Stimulated activated CD8-positive, alpha-beta memory T cell treated with anti-CD3 and anti-CD28 coated beads, Interleukin-15, amount 100 ng/mL, for 1 hour (primary cell): ENCODE data around the gene RNU1-2.
"Not testable (repeated sequence)": the region's sequence is repeated elsewhere in the genome, so short reads cannot be mapped to it uniquely, and the experiment has no call there.

Experiments used
- DNase-seq: peaks from one replicate; pipeline ENCODE4 v3.0.0-alpha.2; 2020; ENCODE audit warnings: low read depth

RNU1-2 gene

DNA sequence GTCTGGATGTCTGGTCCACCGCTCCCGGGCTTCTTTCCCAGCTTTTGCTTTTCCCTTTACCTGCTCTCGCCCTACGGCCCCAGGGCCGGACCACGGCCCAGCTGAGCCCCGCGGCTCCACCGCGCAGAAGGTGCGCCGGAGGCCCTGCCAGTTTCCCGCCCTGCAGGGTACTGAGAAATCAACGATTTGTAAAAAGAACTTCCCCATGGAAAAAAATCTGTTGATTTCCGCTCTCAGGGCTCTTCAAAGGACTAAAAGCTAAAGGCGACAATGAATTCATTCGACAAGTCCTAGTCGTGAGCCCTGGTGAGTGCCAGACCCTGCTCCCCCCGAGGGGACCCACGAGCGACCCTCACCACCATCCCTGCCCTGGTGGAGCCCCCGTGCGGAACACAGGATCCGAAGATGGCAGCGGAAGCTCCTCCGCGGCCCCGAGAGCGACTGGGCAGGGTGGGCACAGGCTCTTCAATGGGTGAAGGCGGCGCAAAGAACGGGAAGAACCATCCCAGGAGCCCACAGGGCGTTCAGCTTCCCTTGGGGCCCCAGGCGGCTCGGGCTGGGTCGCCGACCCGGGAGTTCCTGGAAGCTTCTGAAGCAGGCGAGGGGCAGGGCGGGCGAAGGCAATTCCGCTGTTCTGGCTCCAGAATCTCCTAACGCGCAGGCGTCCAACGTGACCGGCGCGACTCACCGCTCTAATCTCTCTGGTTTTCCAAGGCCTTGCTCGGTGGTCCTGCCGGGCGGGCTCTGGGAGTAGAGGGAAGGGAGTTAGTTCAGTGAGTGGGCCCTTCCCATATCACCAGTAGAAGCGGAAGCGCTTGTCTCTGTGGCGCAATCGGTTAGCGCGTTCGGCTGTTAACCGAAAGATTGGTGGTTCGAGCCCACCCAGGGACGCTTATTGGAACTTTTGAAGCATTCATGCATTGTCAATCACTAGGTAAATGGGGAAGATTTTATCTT is 6.6 kb upstream of the RNU1-2 start:
- peak; percentile 22 for DNase-seq

DNA sequence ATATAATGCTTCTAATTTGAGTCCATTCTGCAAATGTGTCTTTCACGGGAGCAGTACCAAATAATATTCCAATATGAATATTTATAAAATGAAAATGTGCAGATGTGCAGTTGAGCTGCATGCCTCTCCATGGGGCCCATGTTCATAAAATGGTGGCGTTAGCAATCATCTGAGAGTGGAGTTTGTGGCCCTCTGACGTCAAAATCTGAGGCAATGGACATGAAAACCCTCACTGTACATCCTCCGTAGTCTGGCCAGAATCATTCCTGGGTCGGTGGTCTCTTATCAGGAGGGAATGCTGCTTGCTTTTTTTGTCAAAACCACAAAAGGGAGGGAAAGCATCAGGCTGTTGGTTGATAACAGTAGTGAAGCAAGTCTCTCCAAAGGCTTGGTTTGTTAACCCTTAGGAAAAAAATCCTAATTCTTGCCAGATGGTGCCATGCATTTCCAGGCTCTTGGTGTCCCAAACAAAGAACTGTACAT is 5.2 kb upstream of the RNU1-2 start:
- DNase-seq: not testable (repeated sequence)

GRCh38 chr1:16891057-16891456 is 4.7 kb upstream of the RNU1-2 start:
- DNase-seq: not testable (repeated sequence)

GRCh38 chr1:16892978-16893525 is 2.7 kb upstream of the RNU1-2 start:
- not testable (repeated sequence) for DNase-seq

GRCh38 chr1:16893796-16894195 is 2.0 kb upstream of the RNU1-2 start:
- DNase-seq: not testable (repeated sequence)

DNA sequence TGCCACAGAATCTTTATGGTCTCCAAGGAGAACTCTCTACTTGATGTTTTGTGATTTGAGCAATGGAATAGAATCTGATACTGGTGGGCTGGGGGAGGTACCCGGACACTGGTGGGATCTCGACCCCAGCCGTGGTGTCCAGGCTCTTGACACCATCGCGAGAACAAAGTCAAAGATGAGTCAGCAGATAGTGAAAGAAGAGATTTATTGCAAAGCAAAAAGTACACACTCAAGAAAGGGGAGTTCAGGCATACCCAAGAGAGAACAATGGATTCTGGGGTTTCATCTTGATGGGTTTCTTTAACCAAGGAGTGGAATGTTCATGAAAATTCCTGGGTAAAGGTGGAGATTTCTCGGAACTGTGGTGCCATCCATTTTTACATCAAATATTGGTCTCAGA is 1.4 kb upstream of the RNU1-2 start:
- not testable (repeated sequence) for DNase-seq

DNA sequence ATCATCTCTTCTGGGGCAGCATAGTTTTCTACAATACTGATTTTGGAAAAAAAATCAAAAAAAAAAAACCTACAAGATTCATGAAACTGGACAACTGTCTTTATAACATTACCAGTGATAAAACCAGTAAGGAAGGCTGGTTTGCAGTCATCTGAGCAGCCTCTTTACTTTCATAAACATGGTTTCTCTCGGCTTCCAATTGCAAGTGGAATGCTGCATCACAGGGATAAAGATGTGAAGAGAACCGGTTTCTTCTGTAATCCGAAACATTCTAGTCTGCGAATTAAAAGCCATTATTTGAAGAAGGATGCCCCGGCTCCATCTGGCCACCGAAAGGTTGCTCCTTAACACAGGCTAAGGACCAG is 565 bp upstream of the RNU1-2 start:
- DNase-seq: not testable (repeated sequence)

DNA sequence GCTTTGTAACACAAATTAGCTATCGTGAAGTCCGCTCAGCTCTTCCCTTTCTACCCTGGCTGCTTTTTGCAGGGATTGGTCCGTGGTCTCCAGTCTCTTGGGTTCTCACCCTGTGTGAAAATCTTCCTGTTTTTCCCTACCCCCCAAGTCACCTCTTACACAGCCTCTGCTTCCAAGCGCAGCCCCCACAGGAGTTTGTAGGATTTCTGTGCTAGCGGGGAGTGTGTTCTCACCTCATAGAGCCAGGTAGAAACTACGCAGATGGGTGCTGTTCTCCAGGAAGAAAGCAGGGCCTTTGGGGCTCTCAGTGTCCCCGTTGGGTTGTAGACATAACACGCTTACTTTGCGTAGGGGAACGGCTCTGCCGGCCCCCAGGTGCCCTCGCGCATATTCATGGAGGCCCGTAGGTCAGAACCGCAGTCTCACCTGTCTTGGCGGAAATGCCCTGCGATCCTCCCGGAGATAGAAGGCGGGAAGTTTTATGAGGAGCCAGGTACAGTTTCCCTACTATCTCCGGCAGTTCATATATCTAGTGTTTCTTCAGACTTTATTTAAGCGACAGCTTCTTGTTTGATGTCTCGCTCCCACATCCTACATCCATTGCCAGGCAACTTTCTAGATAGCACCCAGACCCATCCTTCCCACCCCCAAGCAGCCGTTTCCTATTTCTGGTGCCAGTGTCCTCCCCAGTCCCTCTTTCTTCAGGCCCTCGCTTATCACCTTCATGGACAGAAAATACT is 706 bp downstream of the RNU1-2 start:
- peak; percentile 45 for DNase-seq

DNA sequence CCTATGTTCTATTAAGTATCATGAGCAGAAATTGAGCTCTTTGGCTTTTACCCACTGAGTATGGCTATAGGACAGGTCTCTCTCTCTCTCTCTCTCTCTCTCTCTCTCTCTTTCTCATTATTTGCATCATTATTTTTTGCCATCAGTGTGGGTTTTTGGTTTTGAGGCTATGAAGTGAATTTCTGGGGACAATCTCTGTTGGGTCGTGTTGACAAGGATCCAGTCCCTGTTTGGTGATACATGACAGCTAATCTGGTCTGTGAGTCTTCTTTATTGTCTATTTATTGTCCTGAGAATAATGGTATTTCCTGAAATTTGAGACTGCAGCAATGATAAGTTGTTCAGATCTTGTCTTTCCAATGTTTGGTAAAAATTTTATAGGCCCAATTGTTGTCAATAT is 1.9 kb downstream of the RNU1-2 start:
- not testable (repeated sequence) for DNase-seq

GRCh38 chr1:16898298-16898697 is 2.5 kb downstream of the RNU1-2 start:
- DNase-seq: not testable (repeated sequence)

DNA sequence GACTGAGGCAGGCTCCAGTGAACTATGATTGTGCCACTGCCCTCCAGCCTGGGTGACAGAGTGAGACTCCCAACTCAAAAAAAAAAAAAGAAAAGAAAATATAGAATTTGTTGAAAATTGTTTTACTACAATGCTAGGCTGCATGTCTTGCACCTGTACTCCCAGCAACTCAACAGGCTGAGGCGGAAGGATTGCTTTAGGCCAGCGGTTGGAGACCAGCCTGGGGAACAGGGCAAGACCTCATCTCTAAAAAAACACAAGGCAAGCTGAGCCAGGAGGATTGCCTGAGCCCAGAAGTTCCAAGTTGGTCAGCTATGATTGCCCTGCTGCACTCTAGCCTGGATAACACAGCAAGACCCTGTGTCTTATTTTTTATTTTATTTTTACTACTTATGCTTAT is 3.2 kb downstream of the RNU1-2 start:
- not testable (repeated sequence) for DNase-seq

DNA sequence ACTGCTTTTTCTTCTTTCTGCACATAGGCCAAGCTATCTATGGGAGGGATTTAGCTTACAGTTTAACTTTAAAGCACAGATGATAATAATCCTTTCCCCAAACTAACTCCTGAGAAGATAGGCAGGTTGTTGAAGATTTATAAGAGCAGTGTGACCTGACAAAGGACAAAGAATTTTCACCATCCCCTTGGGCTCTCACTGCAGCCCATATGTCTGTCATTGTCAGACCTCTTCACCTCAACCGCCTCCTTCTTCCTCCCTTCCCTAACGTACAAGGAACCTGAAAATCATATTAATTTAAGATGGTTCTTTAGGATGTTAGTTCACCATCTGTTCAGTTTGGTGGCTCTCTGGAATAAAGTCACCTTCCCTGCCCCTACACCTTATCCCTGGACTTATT is 5.0 kb downstream of the RNU1-2 start:
- DNase-seq: no peak

GRCh38 chr1:16901371-16901770 is 5.6 kb downstream of the RNU1-2 start:
- DNase-seq: not testable (repeated sequence)

GRCh38 chr1:16903054-16903453 is 7.3 kb downstream of the RNU1-2 start:
- no peak for DNase-seq

GRCh38 chr1:16903458-16903796 is 7.6 kb downstream of the RNU1-2 start:
- DNase-seq: no peak

DNA sequence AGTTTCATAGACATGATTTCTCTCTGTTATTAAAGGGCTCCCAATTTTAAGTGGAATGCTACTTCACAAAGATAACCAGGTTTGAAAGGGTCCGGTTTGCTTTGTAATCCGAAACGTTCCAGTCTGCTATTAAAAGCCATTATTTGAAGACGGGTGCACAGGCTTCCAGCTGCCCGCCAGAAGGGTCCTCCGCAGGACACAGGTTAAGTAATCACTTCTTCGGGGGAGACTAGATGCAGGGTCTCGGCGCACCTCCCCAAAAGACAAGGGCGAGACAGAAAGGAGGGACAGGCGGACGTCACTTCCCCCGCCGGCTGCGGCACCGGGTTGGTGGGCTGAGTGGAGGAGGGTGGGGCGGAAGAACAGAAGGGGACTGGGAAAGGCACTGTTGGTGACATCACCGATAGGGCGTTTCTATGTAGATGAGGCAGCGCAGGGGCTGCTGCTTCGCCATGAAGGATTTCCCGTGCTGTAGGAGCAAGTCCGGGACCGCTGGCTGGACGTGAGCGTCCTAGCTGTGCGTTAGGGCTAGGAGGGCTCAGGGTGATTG is 8.9 kb downstream of the RNU1-2 start:
- peak; percentile 98 for DNase-seq

GRCh38 chr1:16905110-16905867 is 9.5 kb downstream of the RNU1-2 start:
- peak; percentile 17 for DNase-seq

GRCh38 chr1:16905868-16906702 is 10.3 kb downstream of the RNU1-2 start:
- no peak for DNase-seq

DNA sequence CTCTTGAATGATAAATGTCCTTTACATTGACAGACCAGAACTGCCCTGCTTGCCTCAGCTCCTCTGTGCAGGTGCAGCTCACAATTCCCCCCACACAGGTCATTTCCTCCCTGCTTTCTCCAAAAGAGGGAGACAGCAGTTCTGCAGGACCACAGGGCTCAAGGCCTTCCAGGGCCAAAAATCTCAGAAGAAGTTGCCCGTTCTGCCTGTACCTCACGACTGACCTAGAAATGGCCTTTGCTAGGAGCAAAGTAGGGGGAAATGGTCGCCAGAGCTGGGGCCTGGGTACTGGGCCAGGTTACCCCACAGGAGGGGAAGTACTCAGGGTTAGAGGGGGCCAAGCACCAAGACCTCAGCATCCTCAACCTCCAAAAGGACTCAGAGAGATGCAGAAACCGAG is 11.1 kb downstream of the RNU1-2 start:
- DNase-seq: no peak

DNA sequence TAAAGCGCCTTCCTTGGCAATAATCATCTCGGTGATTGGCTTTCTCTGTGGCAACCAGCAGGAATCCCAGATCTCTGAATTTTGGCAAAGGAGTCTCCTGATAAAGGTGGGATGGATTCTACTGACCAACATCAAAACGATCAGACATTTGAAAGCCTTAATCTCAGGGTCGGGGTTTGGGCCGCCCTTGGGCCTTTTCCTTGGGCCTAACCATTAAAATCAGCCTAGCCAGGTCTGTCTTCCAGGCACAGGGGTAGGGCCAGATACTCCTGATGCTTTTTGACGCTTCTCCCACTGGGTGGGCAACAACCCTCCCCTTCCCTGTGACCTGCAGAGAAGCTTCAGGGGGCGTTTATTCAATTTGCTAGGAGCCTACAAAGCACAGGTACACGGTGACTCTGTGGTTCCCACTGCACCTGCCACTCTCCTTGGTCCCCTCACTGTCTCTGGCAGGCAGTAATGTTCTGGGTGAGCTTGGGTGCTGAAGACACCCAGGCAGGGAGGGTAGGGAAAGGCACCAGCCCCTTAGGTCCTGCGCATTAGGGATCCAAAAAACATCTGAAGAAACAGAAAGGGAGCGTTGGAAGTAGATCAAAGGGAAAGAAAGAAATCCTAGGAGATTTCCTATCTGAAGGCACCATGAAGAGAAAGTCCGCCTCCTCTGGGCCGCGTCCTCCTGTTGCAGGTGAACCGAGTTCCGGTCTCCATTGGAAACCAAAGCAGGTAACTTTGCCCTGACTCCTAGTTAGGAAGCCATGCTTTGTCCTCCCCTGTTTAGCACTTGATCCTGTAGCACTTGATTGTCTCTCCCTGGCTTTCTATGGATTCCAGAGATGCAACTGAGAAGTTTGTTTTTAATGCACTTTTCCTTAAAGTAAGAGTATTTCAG is 12.3 kb downstream of the RNU1-2 start:
- DNase-seq: no peak
